OCI-LY1 (cell line): ENCODE measurements around the gene NKD1.

Experiments used
- EZH2 ChIP-seq: fragments of 200-600 bp; sonication (generic), shearing (Covaris generic); IDR thresholded peaks from 2 replicates; pipeline ENCODE4 v1.8.0; 2017; ENCODE audit warnings: borderline replicate concordance, mixed run types, mild to moderate bottlenecking, antibody characterized with exemption, low read length, moderate library complexity, mixed read lengths
- TF ChIP-seq, protein P1 (sequence below): fragments of 200-600 bp; sonication (generic), shearing (Covaris generic); IDR thresholded peaks from 2 replicates; pipeline ENCODE4 v1.5.1; 2017; ENCODE audit warnings: mild to moderate bottlenecking, antibody characterized with exemption, low read length, moderate library complexity, mixed read lengths

- TF ChIP-seq, protein P1, sequence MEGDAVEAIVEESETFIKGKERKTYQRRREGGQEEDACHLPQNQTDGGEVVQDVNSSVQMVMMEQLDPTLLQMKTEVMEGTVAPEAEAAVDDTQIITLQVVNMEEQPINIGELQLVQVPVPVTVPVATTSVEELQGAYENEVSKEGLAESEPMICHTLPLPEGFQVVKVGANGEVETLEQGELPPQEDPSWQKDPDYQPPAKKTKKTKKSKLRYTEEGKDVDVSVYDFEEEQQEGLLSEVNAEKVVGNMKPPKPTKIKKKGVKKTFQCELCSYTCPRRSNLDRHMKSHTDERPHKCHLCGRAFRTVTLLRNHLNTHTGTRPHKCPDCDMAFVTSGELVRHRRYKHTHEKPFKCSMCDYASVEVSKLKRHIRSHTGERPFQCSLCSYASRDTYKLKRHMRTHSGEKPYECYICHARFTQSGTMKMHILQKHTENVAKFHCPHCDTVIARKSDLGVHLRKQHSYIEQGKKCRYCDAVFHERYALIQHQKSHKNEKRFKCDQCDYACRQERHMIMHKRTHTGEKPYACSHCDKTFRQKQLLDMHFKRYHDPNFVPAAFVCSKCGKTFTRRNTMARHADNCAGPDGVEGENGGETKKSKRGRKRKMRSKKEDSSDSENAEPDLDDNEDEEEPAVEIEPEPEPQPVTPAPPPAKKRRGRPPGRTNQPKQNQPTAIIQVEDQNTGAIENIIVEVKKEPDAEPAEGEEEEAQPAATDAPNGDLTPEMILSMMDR: no peak
- TF ChIP-seq EZH2: no peak
These were observed 77.2 kb downstream of the NKD1 start for GRCh38 chr16:50625374-50625773.
